IMR-90 (cell line): ENCODE measurements around the gene DBT. TPM values are rescaled to one million over a fixed set of nuclear protein-coding genes. Genes with fewer than 3 reads are reported as not detected.

ENCODE experiments used
- ATAC-seq: fragments of 200-7000 bp; cut with Tn5 transposase; 2 replicates; pipeline ENCODE4 v1.9.1; 2020; ENCODE audit warnings: low read depth, mild to moderate bottlenecking, moderate library complexity
- BruUV-seq: library from RNA; stranded (reverse); fragments of 400-500 nt; replicated peaks from 2 replicates; lab custom pipeline; 2021; lab: Mats Ljungman, UMichigan
- CTCF ChIA-PET: fragments of 300-600 bp; formaldehyde crosslinking; extraction: SDS; loops from one replicate; lab custom pipeline; 2021; ENCODE audit warnings: antibody characterized with exemption; lab: Yijun Ruan, JAX
- POLR2A ChIA-PET: fragments of 300-600 bp; sonication (Branson Sonifier 250); formaldehyde crosslinking; loops from one replicate; lab custom pipeline; 2022; ENCODE audit warnings: antibody characterized with exemption; ENCODE audit not compliant: unreplicated experiment; lab: Charles Lee
- DNase-seq: peaks from one replicate; pipeline ENCODE4 v3.0.0; 2013
- H2AFZ ChIP-seq: replicated peaks from 2 replicates; pipeline ENCODE3; 2013; ENCODE audit warnings: low read length, mild to moderate bottlenecking; ENCODE audit not compliant: poor library complexity
- H2AK5ac ChIP-seq: 2 replicates; pipeline ENCODE4 v1.6.1; 2013; ENCODE audit warnings: low read depth, low read length, inconsistent platforms
- H2AK9ac ChIP-seq: replicated peaks from 2 replicates; pipeline ENCODE3; 2013; ENCODE audit warnings: mild to moderate bottlenecking, low read depth, low read length, moderate library complexity; ENCODE audit not compliant: poor library complexity
- H2BK120ac ChIP-seq: 2 replicates; pipeline ENCODE4 v1.6.1; 2013; ENCODE audit warnings: low read depth, low read length, inconsistent platforms
- H2BK15ac ChIP-seq: 3 replicates; pipeline ENCODE4 v1.6.1; 2013; ENCODE audit warnings: low read depth, low read length, inconsistent platforms
- H2BK20ac ChIP-seq: 2 replicates; pipeline ENCODE4 v1.6.1; 2013; ENCODE audit warnings: low read depth, mild to moderate bottlenecking, inconsistent platforms, low read length, moderate library complexity
- H2BK5ac ChIP-seq: 2 replicates; pipeline ENCODE4 v1.6.1; 2013; ENCODE audit warnings: mild to moderate bottlenecking, low read depth, low read length, inconsistent platforms; ENCODE audit not compliant: poor library complexity, severe bottlenecking
- H3K14ac ChIP-seq: replicated peaks from 2 replicates; pipeline ENCODE4 v1.6.1; 2013; ENCODE audit warnings: low read depth, low read length, inconsistent platforms
- H3K18ac ChIP-seq: 2 replicates; pipeline ENCODE4 v1.6.1; 2013; ENCODE audit warnings: low read depth, low read length, control low read depth
- H3K23ac ChIP-seq: 2 replicates; pipeline ENCODE4 v1.6.1; 2013; ENCODE audit warnings: low read depth, low read length, inconsistent platforms
- H3K27ac ChIP-seq: 2 replicates; pipeline ENCODE4 v1.5.1; 2013; ENCODE audit warnings: mild to moderate bottlenecking, control low read depth, low read length; ENCODE audit not compliant: insufficient read depth
- H3K27me3 ChIP-seq: 2 replicates; pipeline ENCODE4 v1.6.1; 2013; ENCODE audit warnings: low read length; ENCODE audit not compliant: control insufficient read depth, insufficient read depth
- H3K36me3 ChIP-seq: 2 replicates; pipeline ENCODE4 v1.6.1; 2013; ENCODE audit warnings: low read length, mixed read lengths; ENCODE audit not compliant: control insufficient read depth, insufficient read depth
- H3K4ac ChIP-seq: 2 replicates; pipeline ENCODE4 v1.6.1; 2013; ENCODE audit warnings: low read depth, low read length, inconsistent platforms
- H3K4me1 ChIP-seq: 2 replicates; pipeline ENCODE4 v1.6.1; 2013; ENCODE audit warnings: low read length, mixed read lengths; ENCODE audit not compliant: control insufficient read depth, insufficient read depth
- H3K4me2 ChIP-seq: 2 replicates; pipeline ENCODE4 v1.6.1; 2013; ENCODE audit warnings: low read depth, mild to moderate bottlenecking, control low read depth, low read length, moderate library complexity
- H3K4me3 ChIP-seq: 2 replicates; pipeline ENCODE4 v1.5.1; 2013; ENCODE audit warnings: low read depth, mild to moderate bottlenecking, control low read depth, low read length, moderate library complexity; ENCODE audit not compliant: insufficient read depth
- H3K56ac ChIP-seq: 2 replicates; pipeline ENCODE4 v1.6.1; 2013; ENCODE audit warnings: low read length, inconsistent platforms; ENCODE audit not compliant: insufficient read depth; ENCODE audit errors: extremely low read depth
- H3K79me1 ChIP-seq, 2 experiments: 2 replicates each; pipeline ENCODE4 v1.6.1; 2013; ENCODE audit warnings: low read length in 2 of 2, inconsistent platforms in 1 of 2, low read depth in 1 of 2
- H3K9ac ChIP-seq: 2 replicates; pipeline ENCODE4 v1.6.1; 2013; ENCODE audit warnings: low read depth, low read length, control low read depth
- H3K9me1 ChIP-seq: 2 replicates; pipeline ENCODE4 v1.6.1; 2013; ENCODE audit warnings: low read length, inconsistent platforms; ENCODE audit not compliant: insufficient read depth
- H3K9me3 ChIP-seq: 2 replicates; pipeline ENCODE4 v1.6.1; 2013; ENCODE audit warnings: low read length; ENCODE audit not compliant: control insufficient read depth, insufficient read depth
- H4K20me1 ChIP-seq: 2 replicates; pipeline ENCODE4 v1.6.1; 2013; ENCODE audit warnings: low read length, inconsistent platforms; ENCODE audit not compliant: insufficient read depth
- H4K5ac ChIP-seq: 2 replicates; pipeline ENCODE4 v1.6.1; 2013; ENCODE audit warnings: mild to moderate bottlenecking, low read depth, low read length, control low read depth
- H4K8ac ChIP-seq, 2 experiments: 2 replicates each; pipeline ENCODE4 v1.6.1; 2013; ENCODE audit warnings: low read depth in 2 of 2, low read length in 2 of 2, control low read depth in 1 of 2, inconsistent platforms in 1 of 2
- H4K91ac ChIP-seq: 2 replicates; pipeline ENCODE4 v1.6.1; 2013; ENCODE audit warnings: low read depth, low read length, inconsistent platforms; ENCODE audit not compliant: insufficient read depth
- BHLHE40 ChIP-seq: fragments of 150-350 bp; IDR thresholded peaks from 2 replicates; pipeline ENCODE4 v1.6.1; 2016; ENCODE audit warnings: mild to moderate bottlenecking, low read depth, low read length
- CEBPB ChIP-seq: IDR thresholded peaks from 2 replicates; pipeline ENCODE4 v1.6.1; 2012; ENCODE audit warnings: low read depth, low read length, improper control_type of control experiment
- CHD1 ChIP-seq: IDR thresholded peaks from 2 replicates; pipeline ENCODE4 v1.6.1; 2012; ENCODE audit warnings: low read depth, low read length, improper control_type of control experiment
- FOS ChIP-seq: fragments of 150-350 bp; IDR thresholded peaks from 2 replicates; pipeline ENCODE4 v1.6.1; 2016; ENCODE audit warnings: low read depth, low read length
- MAFK ChIP-seq: IDR thresholded peaks from 2 replicates; pipeline ENCODE4 v1.6.1; 2012; ENCODE audit warnings: low read depth, low read length, improper control_type of control experiment
- MAZ ChIP-seq: IDR thresholded peaks from 2 replicates; pipeline ENCODE4 v1.6.1; 2012; ENCODE audit warnings: low read depth, mild to moderate bottlenecking, low read length, improper control_type of control experiment, moderate library complexity, borderline replicate concordance
- MXI1 ChIP-seq: IDR thresholded peaks from 2 replicates; pipeline ENCODE4 v1.6.1; 2012; ENCODE audit warnings: low read depth, mild to moderate bottlenecking, low read length, moderate library complexity, borderline replicate concordance
- NFE2L2 ChIP-seq: fragments of 150-350 bp; IDR thresholded peaks from 2 replicates; pipeline ENCODE4 v1.6.1; 2016; ENCODE audit warnings: low read depth, mild to moderate bottlenecking, low read length
- POLR2A ChIP-seq: IDR thresholded peaks from 2 replicates; pipeline ENCODE4 v1.6.1; 2012; ENCODE audit warnings: mild to moderate bottlenecking, low read depth, low read length
- RAD21 ChIP-seq: IDR thresholded peaks from 2 replicates; pipeline ENCODE4 v1.6.1; 2012; ENCODE audit warnings: low read length, improper control_type of control experiment
- RCOR1 ChIP-seq: IDR thresholded peaks from 2 replicates; pipeline ENCODE4 v1.6.1; 2012; ENCODE audit warnings: mild to moderate bottlenecking, low read length, improper control_type of control experiment; ENCODE audit not compliant: insufficient replicate concordance
- RFX5 ChIP-seq: IDR thresholded peaks from 2 replicates; pipeline ENCODE4 v1.8.0; 2012; ENCODE audit warnings: low read depth, mild to moderate bottlenecking, low read length, moderate library complexity
- SMC3 ChIP-seq: fragments of 150-350 bp; IDR thresholded peaks from 2 replicates; pipeline ENCODE4 v1.6.1; 2016; ENCODE audit warnings: low read depth, mild to moderate bottlenecking, antibody characterized with exemption, low read length, moderate library complexity
- WGBS, 2 experiments: methylation state at CpG; one replicate each; pipeline versions ENCODE4 v1.1.5 to v1.1.7; 2013; ENCODE audit warnings: missing lambda C conversion rate in 2 of 2; ENCODE audit not compliant: insufficient read length in 1 of 2; ENCODE audit errors: extremely low coverage in 2 of 2; 5-methylcytosine and 5-hydroxymethylcytosine counted together
- dilution Hi-C: fragments of 300-500 bp; cut with HindIII; formaldehyde crosslinking; loops from one replicate; pipeline ENCODE4 v1.14.3; 2018; ENCODE audit warnings: low sequenced_read_pairs; ENCODE audit not compliant: unreplicated experiment
- in situ Hi-C: fragments of 300-500 bp; cut with MboI; formaldehyde crosslinking; loops from 3 replicates; pipeline ENCODE4 v1.14.3; 2019; ENCODE audit warnings: low sequenced_read_pairs, inconsistent platforms, mixed read lengths
- intact Hi-C: fragments of 100-400 bp; cut with micrococcal nuclease; formaldehyde crosslinking; loops from 2 replicates; pipeline ENCODE4 v1.10.0; 2022
- polyA plus RNA-seq, 3 experiments: library from polyadenylated mRNA; depleted of rRNA; stranded (reverse); fragments of >200 nt; gene quantifications; 2 replicates each; pipeline ENCODE4 v1.2.3, GENCODE V29; 2012; ENCODE audit warnings: low replicate concordance in 1 of 3
- total RNA-seq: library from RNA; depleted of rRNA; stranded (reverse); fragments of >200 nt; gene quantifications from 2 replicates; pipeline ENCODE4 v1.2.3, GENCODE V29; 2012
- TF ChIP-seq, protein P1 (sequence below): fragments of 150-350 bp; IDR thresholded peaks from 2 replicates; pipeline ENCODE4 v1.6.1; 2017; ENCODE audit warnings: mild to moderate bottlenecking, antibody characterized with exemption, low read length, low read depth
- TF ChIP-seq, protein P2 (sequence below): fragments of 150-350 bp; IDR thresholded peaks from 2 replicates; pipeline ENCODE4 v1.6.1; 2016; ENCODE audit warnings: low read depth, mild to moderate bottlenecking, low read length, moderate library complexity, borderline replicate concordance
- TF ChIP-seq, protein P3 (sequence below): conservative IDR thresholded peaks from 2 replicates; pipeline ENCODE4 v1.5.1; 2012; ENCODE audit warnings: mild to moderate bottlenecking, low read depth, low read length, improper control_type of control experiment

Gene DBT
- total and polyA plus RNA-seq, 2 of the 4 experiments (the other 2 are of a cell fraction): 3.4 to 3.8 TPM

DNA sequence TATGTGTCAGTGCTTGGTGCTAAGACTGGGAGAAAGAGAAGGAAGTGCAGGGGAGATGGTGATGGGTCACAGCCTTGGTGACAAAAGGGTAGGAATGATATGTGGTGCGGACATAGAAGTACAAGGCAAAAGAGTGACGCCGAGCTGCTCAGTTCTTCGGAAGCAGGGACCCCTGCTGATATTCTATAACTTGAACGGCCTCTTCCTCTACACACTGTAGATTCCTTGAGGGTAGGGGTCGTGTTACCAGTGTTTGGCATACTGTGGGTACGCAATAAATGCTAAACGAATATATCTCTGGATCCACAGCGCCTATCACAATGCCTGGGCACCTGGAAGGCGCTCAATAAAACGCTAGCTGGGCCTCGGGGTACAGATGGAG is 488 bp downstream of the DBT start:
- peak overlapping the region; percentile 51 for H2AK5ac ChIP-seq
- ChIA-PET CTCF (interaction anchor here (0.5 kb wide), 1 partner anchor 21 kb away, joined by 3 read pairs; no protein-coding TSS in a partner anchor), POLR2A (interaction anchor here (0.6 to 1.0 kb wide), 2 partner anchors 16 to 26 kb away, joined by 3 read pairs; no protein-coding TSS in a partner anchor)
- peaks cover 7% of the 10 kb centered on the region; the same call in 1 of the 2 replicates for H3K9me1 ChIP-seq
- H2BK20ac ChIP-seq: no peak overlapping the region
- intact Hi-C loops (no loop called here), dilution Hi-C loops (no loop called here), in situ Hi-C loops (no loop called here)
- peak overlapping the region; percentile 77 for H3K14ac ChIP-seq
- peak overlapping the region; percentile 93 for H3K4me3 ChIP-seq
- DNase-seq (no peak), ATAC-seq (peak; percentile 2)
- H3K18ac ChIP-seq: peak overlapping the region; percentile 70
- peak overlapping the region; percentile 94 for H4K5ac ChIP-seq
- peak overlapping the region; percentile 100 for H3K4me2 ChIP-seq
- no peaks in the 10 kb centered on the region for H4K20me1 ChIP-seq
- H3K23ac ChIP-seq: peak overlapping the region; percentile 31
- H4K91ac ChIP-seq: peak overlapping the region; percentile 79
- no peak for TF ChIP-seq MAFK
- TF ChIP-seq, protein P1, sequence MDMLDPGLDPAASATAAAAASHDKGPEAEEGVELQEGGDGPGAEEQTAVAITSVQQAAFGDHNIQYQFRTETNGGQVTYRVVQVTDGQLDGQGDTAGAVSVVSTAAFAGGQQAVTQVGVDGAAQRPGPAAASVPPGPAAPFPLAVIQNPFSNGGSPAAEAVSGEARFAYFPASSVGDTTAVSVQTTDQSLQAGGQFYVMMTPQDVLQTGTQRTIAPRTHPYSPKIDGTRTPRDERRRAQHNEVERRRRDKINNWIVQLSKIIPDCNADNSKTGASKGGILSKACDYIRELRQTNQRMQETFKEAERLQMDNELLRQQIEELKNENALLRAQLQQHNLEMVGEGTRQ: no peak
- TF ChIP-seq, protein P2, sequence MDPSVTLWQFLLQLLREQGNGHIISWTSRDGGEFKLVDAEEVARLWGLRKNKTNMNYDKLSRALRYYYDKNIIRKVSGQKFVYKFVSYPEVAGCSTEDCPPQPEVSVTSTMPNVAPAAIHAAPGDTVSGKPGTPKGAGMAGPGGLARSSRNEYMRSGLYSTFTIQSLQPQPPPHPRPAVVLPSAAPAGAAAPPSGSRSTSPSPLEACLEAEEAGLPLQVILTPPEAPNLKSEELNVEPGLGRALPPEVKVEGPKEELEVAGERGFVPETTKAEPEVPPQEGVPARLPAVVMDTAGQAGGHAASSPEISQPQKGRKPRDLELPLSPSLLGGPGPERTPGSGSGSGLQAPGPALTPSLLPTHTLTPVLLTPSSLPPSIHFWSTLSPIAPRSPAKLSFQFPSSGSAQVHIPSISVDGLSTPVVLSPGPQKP: no peak
- TF ChIP-seq RCOR1: no peak
- TF ChIP-seq POLR2A: no peak
- TF ChIP-seq NFE2L2: no peak
- no peak for TF ChIP-seq FOS
- no peak for TF ChIP-seq BHLHE40
- TF ChIP-seq MXI1: no peak
- TF ChIP-seq MAZ: no peak
- TF ChIP-seq CEBPB: no peak
- TF ChIP-seq SMC3: no peak
- no peak for TF ChIP-seq RAD21
- TF ChIP-seq CHD1: no peak
- TF ChIP-seq RFX5: no peak
- TF ChIP-seq, protein P3, sequence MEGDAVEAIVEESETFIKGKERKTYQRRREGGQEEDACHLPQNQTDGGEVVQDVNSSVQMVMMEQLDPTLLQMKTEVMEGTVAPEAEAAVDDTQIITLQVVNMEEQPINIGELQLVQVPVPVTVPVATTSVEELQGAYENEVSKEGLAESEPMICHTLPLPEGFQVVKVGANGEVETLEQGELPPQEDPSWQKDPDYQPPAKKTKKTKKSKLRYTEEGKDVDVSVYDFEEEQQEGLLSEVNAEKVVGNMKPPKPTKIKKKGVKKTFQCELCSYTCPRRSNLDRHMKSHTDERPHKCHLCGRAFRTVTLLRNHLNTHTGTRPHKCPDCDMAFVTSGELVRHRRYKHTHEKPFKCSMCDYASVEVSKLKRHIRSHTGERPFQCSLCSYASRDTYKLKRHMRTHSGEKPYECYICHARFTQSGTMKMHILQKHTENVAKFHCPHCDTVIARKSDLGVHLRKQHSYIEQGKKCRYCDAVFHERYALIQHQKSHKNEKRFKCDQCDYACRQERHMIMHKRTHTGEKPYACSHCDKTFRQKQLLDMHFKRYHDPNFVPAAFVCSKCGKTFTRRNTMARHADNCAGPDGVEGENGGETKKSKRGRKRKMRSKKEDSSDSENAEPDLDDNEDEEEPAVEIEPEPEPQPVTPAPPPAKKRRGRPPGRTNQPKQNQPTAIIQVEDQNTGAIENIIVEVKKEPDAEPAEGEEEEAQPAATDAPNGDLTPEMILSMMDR: no peak
- no peak overlapping the region for H2BK120ac ChIP-seq
- H3K9me3 ChIP-seq: no peaks in the 10 kb centered on the region
- H3K4me1 ChIP-seq: 0 out of 2 replicates have a peak, but pooled peaks cover 2% of the 10 kb centered on the region
- no peak overlapping the region for H2BK15ac ChIP-seq
- TSS peak; percentile 38 for BruUV-seq
- peak overlapping the region; percentile 96 for H3K9ac ChIP-seq
- peak overlapping the region; percentile 91 for H3K27ac ChIP-seq
- H4K8ac ChIP-seq: peak overlapping the region; percentile 86 to 98
- no peaks in the 10 kb centered on the region for H3K27me3 ChIP-seq
- peak overlapping the region; percentile 84 for H2AK9ac ChIP-seq
- peak overlapping the region; percentile 87 for H3K4ac ChIP-seq
- no CpG with 5 or more reads among the region's 12 CpGs for WGBS, 2 experiments
- H2AFZ ChIP-seq: peak overlapping the region; percentile 98
- peaks cover 15 to 30% of the 10 kb centered on the region in 2 experiments for H3K79me1 ChIP-seq
- peak overlapping the region; percentile 81 for H2BK5ac ChIP-seq
- peak overlapping the region; percentile 60; the same call in 1 of the 2 replicates for H3K56ac ChIP-seq
- no peaks in the 10 kb centered on the region for H3K36me3 ChIP-seq
